ENCODE results near the gene MARCHF5.
A peak's percentile ranks its signal among the peaks of the same experiment; 100 is the strongest.

Gene MARCHF5

GRCh38 chr10:92274071-92274470, 16.9 kb upstream of the MARCHF5 start:
- Histone ChIP-seq H3K27me3 (ENCODE audit: control insufficient read depth, insufficient read depth, low read length) (no peaks in the 10 kb centered on the region), H3K9me3 (ENCODE audit: control insufficient read depth, insufficient read depth, low read length) (no peaks in the 10 kb centered on the region), H3K4me3 (ENCODE audit: low read depth, low read length) (no peak overlapping the region), H3K36me3 (ENCODE audit: control insufficient read depth, insufficient read depth, low read length) (no peaks in the 10 kb centered on the region), H3K4me1 (ENCODE audit: control insufficient read depth, insufficient read depth, low read length) (no peaks in the 10 kb centered on the region), H3K9ac (ENCODE audit: low read depth, low read length) (no peak overlapping the region)

- H3K27me3 ChIP-seq (ENCODE audit: control insufficient read depth, insufficient read depth, low read length): no peaks in the 10 kb centered on the region
- H3K9me3 ChIP-seq (ENCODE audit: control insufficient read depth, insufficient read depth, low read length): no peaks in the 10 kb centered on the region
- no peaks in the 10 kb centered on the region for H3K36me3 ChIP-seq (ENCODE audit: control insufficient read depth, insufficient read depth, low read length)
- H3K9ac ChIP-seq (ENCODE audit: low read depth, low read length): no peak overlapping the region
- H3K4me1 ChIP-seq (ENCODE audit: control insufficient read depth, insufficient read depth, low read length): no peaks in the 10 kb centered on the region
- H3K4me3 ChIP-seq (ENCODE audit: low read depth, low read length): no peak overlapping the region
Observed at GRCh38 chr10:92278996-92279696, 11.8 kb upstream of the MARCHF5 start.

- no peaks in the 10 kb centered on the region for H3K36me3 ChIP-seq (ENCODE audit: control insufficient read depth, insufficient read depth, low read length)
- H3K4me1 ChIP-seq (ENCODE audit: control insufficient read depth, insufficient read depth, low read length): no peaks in the 10 kb centered on the region
- H3K9ac ChIP-seq (ENCODE audit: low read depth, low read length): no peak overlapping the region
- no peaks in the 10 kb centered on the region for H3K9me3 ChIP-seq (ENCODE audit: control insufficient read depth, insufficient read depth, low read length)
- no peak overlapping the region for H3K4me3 ChIP-seq (ENCODE audit: low read depth, low read length)
- no peaks in the 10 kb centered on the region for H3K27me3 ChIP-seq (ENCODE audit: control insufficient read depth, insufficient read depth, low read length)
Observed at GRCh38 chr10:92284112-92284704, 6.8 kb upstream of the MARCHF5 start.

- H3K36me3 ChIP-seq (ENCODE audit: control insufficient read depth, insufficient read depth, low read length): peaks cover 7% of the 10 kb centered on the region
- H3K4me1 ChIP-seq (ENCODE audit: control insufficient read depth, insufficient read depth, low read length): no peaks in the 10 kb centered on the region
- H3K9me3 ChIP-seq (ENCODE audit: control insufficient read depth, insufficient read depth, low read length): no peaks in the 10 kb centered on the region
- no peaks in the 10 kb centered on the region for H3K27me3 ChIP-seq (ENCODE audit: control insufficient read depth, insufficient read depth, low read length)
- peak overlapping the region; percentile 63 for H3K4me3 ChIP-seq (ENCODE audit: low read depth, low read length)
- peak overlapping the region; percentile 76 for H3K9ac ChIP-seq (ENCODE audit: low read depth, low read length)
Observed at GRCh38 chr10:92290076-92290836, 711 bp upstream of the MARCHF5 start.

- H3K36me3 ChIP-seq (ENCODE audit: control insufficient read depth, insufficient read depth, low read length): peaks cover 7% of the 10 kb centered on the region
- peak overlapping the region; percentile 84 for H3K4me3 ChIP-seq (ENCODE audit: low read depth, low read length)
- no peaks in the 10 kb centered on the region for H3K9me3 ChIP-seq (ENCODE audit: control insufficient read depth, insufficient read depth, low read length)
- no peaks in the 10 kb centered on the region for H3K27me3 ChIP-seq (ENCODE audit: control insufficient read depth, insufficient read depth, low read length)
- H3K4me1 ChIP-seq (ENCODE audit: control insufficient read depth, insufficient read depth, low read length): no peaks in the 10 kb centered on the region
- peak overlapping the region; percentile 87 for H3K9ac ChIP-seq (ENCODE audit: low read depth, low read length)
Observed at GRCh38 chr10:92291616-92291865, 574 bp downstream of the MARCHF5 start.

- no peak overlapping the region for H3K9ac ChIP-seq (ENCODE audit: low read depth, low read length)
- no peaks in the 10 kb centered on the region for H3K4me1 ChIP-seq (ENCODE audit: control insufficient read depth, insufficient read depth, low read length)
- H3K9me3 ChIP-seq (ENCODE audit: control insufficient read depth, insufficient read depth, low read length): no peaks in the 10 kb centered on the region
- H3K4me3 ChIP-seq (ENCODE audit: low read depth, low read length): peak overlapping the region; percentile 84
- H3K36me3 ChIP-seq (ENCODE audit: control insufficient read depth, insufficient read depth, low read length): peaks cover 7% of the 10 kb centered on the region
- H3K27me3 ChIP-seq (ENCODE audit: control insufficient read depth, insufficient read depth, low read length): no peaks in the 10 kb centered on the region
Observed at GRCh38 chr10:92291921-92292845, 1.2 kb downstream of the MARCHF5 start.

- H3K4me1 ChIP-seq (ENCODE audit: control insufficient read depth, insufficient read depth, low read length): peaks cover 11% of the 10 kb centered on the region
- no peaks in the 10 kb centered on the region for H3K27me3 ChIP-seq (ENCODE audit: control insufficient read depth, insufficient read depth, low read length)
- no peaks in the 10 kb centered on the region for H3K9me3 ChIP-seq (ENCODE audit: control insufficient read depth, insufficient read depth, low read length)
- H3K36me3 ChIP-seq (ENCODE audit: control insufficient read depth, insufficient read depth, low read length): peaks cover 3% of the 10 kb centered on the region
- H3K9ac ChIP-seq (ENCODE audit: low read depth, low read length): no peak overlapping the region
- no peak overlapping the region for H3K4me3 ChIP-seq (ENCODE audit: low read depth, low read length)
Observed at GRCh38 chr10:92298487-92298886, 7.5 kb downstream of the MARCHF5 start.

GRCh38 chr10:92303096-92303495, 12.1 kb downstream of the MARCHF5 start:
- Histone ChIP-seq H3K36me3 (ENCODE audit: control insufficient read depth, insufficient read depth, low read length) (no peaks in the 10 kb centered on the region), H3K9me3 (ENCODE audit: control insufficient read depth, insufficient read depth, low read length) (no peaks in the 10 kb centered on the region), H3K9ac (ENCODE audit: low read depth, low read length) (no peak overlapping the region), H3K4me3 (ENCODE audit: low read depth, low read length) (no peak overlapping the region), H3K27me3 (ENCODE audit: control insufficient read depth, insufficient read depth, low read length) (no peaks in the 10 kb centered on the region), H3K4me1 (ENCODE audit: control insufficient read depth, insufficient read depth, low read length) (peaks cover 29% of the 10 kb centered on the region)

GRCh38 chr10:92304061-92304460, 13.1 kb downstream of the MARCHF5 start:
- Histone ChIP-seq H3K27me3 (ENCODE audit: control insufficient read depth, insufficient read depth, low read length) (no peaks in the 10 kb centered on the region), H3K4me3 (ENCODE audit: low read depth, low read length) (no peak overlapping the region), H3K4me1 (ENCODE audit: control insufficient read depth, insufficient read depth, low read length) (peaks cover 29% of the 10 kb centered on the region), H3K9ac (ENCODE audit: low read depth, low read length) (no peak overlapping the region), H3K36me3 (ENCODE audit: control insufficient read depth, insufficient read depth, low read length) (no peaks in the 10 kb centered on the region), H3K9me3 (ENCODE audit: control insufficient read depth, insufficient read depth, low read length) (no peaks in the 10 kb centered on the region)

GRCh38 chr10:92305133-92306072, 14.4 kb downstream of the MARCHF5 start:
- H3K27me3 ChIP-seq (ENCODE audit: control insufficient read depth, insufficient read depth, low read length): no peaks in the 10 kb centered on the region
- peaks cover 29% of the 10 kb centered on the region for H3K4me1 ChIP-seq (ENCODE audit: control insufficient read depth, insufficient read depth, low read length)
- H3K4me3 ChIP-seq (ENCODE audit: low read depth, low read length): no peak overlapping the region
- H3K36me3 ChIP-seq (ENCODE audit: control insufficient read depth, insufficient read depth, low read length): no peaks in the 10 kb centered on the region
- no peak overlapping the region for H3K9ac ChIP-seq (ENCODE audit: low read depth, low read length)
- H3K9me3 ChIP-seq (ENCODE audit: control insufficient read depth, insufficient read depth, low read length): no peaks in the 10 kb centered on the region

- Histone ChIP-seq H3K4me3 (ENCODE audit: low read depth, low read length) (no peak overlapping the region), H3K4me1 (ENCODE audit: control insufficient read depth, insufficient read depth, low read length) (peaks cover 11% of the 10 kb centered on the region), H3K36me3 (ENCODE audit: control insufficient read depth, insufficient read depth, low read length) (no peaks in the 10 kb centered on the region), H3K9me3 (ENCODE audit: control insufficient read depth, insufficient read depth, low read length) (no peaks in the 10 kb centered on the region), H3K9ac (ENCODE audit: low read depth, low read length) (no peak overlapping the region), H3K27me3 (ENCODE audit: control insufficient read depth, insufficient read depth, low read length) (no peaks in the 10 kb centered on the region)
Observed at GRCh38 chr10:92309272-92309671, 18.3 kb downstream of the MARCHF5 start.

All from iPS-15b (cell line).